Measurements from ENCODE around the gene SS18L1. TPM values are rescaled to one million over a fixed set of nuclear protein-coding genes. Genes with fewer than 3 reads are reported as not detected.

The SS18L1 gene
- total RNA-seq, 1 experiment from 2014 or later, result 34.1 TPM

- DNase-seq (ENCODE audit: low spot score) (peak; percentile 54), ATAC-seq (peak; percentile 10)
- H3K9me3 Mint-ChIP-seq, result no peaks in the 10 kb centered on the region
- H3K27me3 Mint-ChIP-seq (ENCODE audit: low read depth), result peaks cover 38% of the 10 kb centered on the region
- peak overlapping the region; percentile 77 for H3K4me3 Mint-ChIP-seq
- POLR2A ChIA-PET, result no interaction called here
- CTCF ChIA-PET, result interaction anchor here (0.6 to 0.8 kb wide), 2 partner anchors 52 to 64 kb away, joined by 3 read pairs; no protein-coding TSS in a partner anchor
- peaks cover 17% of the 10 kb centered on the region for H3K4me1 Mint-ChIP-seq
- H3K27ac Mint-ChIP-seq, result no peak overlapping the region
- no peak for TF ChIP-seq RELA (CRISPR knock-in tag; IDR thresholded peaks at IDR 0.05; ENCODE audit: borderline replicate concordance)
- no peak for TF ChIP-seq USF1 (CRISPR knock-in tag; IDR thresholded peaks at IDR 0.05)
- no peak for TF ChIP-seq ARID4B (CRISPR knock-in tag; IDR thresholded peaks at IDR 0.05; ENCODE audit: borderline replicate concordance)
- TF ChIP-seq, protein P1, sequence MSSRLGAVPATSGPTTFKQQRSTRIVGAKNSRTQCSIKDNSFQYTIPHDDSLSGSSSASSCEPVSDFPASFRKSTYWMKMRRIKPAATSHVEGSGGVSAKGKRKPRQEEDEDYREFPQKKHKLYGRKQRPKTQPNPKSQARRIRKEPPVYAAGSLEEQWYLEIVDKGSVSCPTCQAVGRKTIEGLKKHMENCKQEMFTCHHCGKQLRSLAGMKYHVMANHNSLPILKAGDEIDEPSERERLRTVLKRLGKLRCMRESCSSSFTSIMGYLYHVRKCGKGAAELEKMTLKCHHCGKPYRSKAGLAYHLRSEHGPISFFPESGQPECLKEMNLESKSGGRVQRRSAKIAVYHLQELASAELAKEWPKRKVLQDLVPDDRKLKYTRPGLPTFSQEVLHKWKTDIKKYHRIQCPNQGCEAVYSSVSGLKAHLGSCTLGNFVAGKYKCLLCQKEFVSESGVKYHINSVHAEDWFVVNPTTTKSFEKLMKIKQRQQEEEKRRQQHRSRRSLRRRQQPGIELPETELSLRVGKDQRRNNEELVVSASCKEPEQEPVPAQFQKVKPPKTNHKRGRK (CRISPR knock-in tag; IDR thresholded peaks at IDR 0.05; ENCODE audit: borderline replicate concordance), result no peak
- TF ChIP-seq ZBTB43 (CRISPR knock-in tag; IDR thresholded peaks at IDR 0.05), result no peak
- TF ChIP-seq TCF7 (CRISPR knock-in tag; IDR thresholded peaks at IDR 0.05; ENCODE audit: low read depth), result no peak
- TF ChIP-seq NR3C1 (CRISPR knock-in tag; conservative IDR thresholded peaks at IDR 0.05; ENCODE audit: low read depth), result no peak
- TF ChIP-seq ZNF423 (CRISPR knock-in tag; IDR thresholded peaks at IDR 0.05), result no peak
- no peak for TF ChIP-seq IRF2 (CRISPR knock-in tag; IDR thresholded peaks at IDR 0.05; ENCODE audit: borderline replicate concordance, low read depth)
- no peak; the same call in 1 of the 2 replicates for TF ChIP-seq GABPB1 (CRISPR knock-in tag; IDR thresholded peaks at IDR 0.05)
- TF ChIP-seq E2F5 (CRISPR knock-in tag; IDR thresholded peaks at IDR 0.05), result no peak
- no peak for TF ChIP-seq ATF1 (CRISPR knock-in tag; IDR thresholded peaks at IDR 0.05)
- TF ChIP-seq, protein P2, sequence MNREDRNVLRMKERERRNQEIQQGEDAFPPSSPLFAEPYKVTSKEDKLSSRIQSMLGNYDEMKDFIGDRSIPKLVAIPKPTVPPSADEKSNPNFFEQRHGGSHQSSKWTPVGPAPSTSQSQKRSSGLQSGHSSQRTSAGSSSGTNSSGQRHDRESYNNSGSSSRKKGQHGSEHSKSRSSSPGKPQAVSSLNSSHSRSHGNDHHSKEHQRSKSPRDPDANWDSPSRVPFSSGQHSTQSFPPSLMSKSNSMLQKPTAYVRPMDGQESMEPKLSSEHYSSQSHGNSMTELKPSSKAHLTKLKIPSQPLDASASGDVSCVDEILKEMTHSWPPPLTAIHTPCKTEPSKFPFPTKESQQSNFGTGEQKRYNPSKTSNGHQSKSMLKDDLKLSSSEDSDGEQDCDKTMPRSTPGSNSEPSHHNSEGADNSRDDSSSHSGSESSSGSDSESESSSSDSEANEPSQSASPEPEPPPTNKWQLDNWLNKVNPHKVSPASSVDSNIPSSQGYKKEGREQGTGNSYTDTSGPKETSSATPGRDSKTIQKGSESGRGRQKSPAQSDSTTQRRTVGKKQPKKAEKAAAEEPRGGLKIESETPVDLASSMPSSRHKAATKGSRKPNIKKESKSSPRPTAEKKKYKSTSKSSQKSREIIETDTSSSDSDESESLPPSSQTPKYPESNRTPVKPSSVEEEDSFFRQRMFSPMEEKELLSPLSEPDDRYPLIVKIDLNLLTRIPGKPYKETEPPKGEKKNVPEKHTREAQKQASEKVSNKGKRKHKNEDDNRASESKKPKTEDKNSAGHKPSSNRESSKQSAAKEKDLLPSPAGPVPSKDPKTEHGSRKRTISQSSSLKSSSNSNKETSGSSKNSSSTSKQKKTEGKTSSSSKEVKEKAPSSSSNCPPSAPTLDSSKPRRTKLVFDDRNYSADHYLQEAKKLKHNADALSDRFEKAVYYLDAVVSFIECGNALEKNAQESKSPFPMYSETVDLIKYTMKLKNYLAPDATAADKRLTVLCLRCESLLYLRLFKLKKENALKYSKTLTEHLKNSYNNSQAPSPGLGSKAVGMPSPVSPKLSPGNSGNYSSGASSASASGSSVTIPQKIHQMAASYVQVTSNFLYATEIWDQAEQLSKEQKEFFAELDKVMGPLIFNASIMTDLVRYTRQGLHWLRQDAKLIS (CRISPR knock-in tag; IDR thresholded peaks at IDR 0.05; ENCODE audit: borderline replicate concordance), result no peak
- TF ChIP-seq, protein P3, sequence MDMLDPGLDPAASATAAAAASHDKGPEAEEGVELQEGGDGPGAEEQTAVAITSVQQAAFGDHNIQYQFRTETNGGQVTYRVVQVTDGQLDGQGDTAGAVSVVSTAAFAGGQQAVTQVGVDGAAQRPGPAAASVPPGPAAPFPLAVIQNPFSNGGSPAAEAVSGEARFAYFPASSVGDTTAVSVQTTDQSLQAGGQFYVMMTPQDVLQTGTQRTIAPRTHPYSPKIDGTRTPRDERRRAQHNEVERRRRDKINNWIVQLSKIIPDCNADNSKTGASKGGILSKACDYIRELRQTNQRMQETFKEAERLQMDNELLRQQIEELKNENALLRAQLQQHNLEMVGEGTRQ (CRISPR knock-in tag; IDR thresholded peaks at IDR 0.05), result no peak
- TF ChIP-seq ZNF671 (CRISPR knock-in tag; IDR thresholded peaks at IDR 0.05), result no peak
- TF ChIP-seq, protein P4, sequence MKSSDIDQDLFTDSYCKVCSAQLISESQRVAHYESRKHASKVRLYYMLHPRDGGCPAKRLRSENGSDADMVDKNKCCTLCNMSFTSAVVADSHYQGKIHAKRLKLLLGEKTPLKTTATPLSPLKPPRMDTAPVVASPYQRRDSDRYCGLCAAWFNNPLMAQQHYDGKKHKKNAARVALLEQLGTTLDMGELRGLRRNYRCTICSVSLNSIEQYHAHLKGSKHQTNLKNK (CRISPR knock-in tag; IDR thresholded peaks at IDR 0.05), result no peak
- TF ChIP-seq E2F1 (CRISPR knock-in tag; IDR thresholded peaks at IDR 0.05), result no peak
- no peaks in the 10 kb centered on the region for H3K36me3 Mint-ChIP-seq
Observed at GRCh38 chr20:62220666-62221568, 77.3 kb downstream of the SS18L1 start.

Data from WTC11 (cell line).